HepG2 (cell line): Measurements from ENCODE around the gene CST1. TPM values are rescaled to one million over a fixed set of nuclear protein-coding genes. Genes with fewer than 3 reads are reported as not detected.

Experiments used
- ATAC-seq: fragments of 200-7000 bp; cut with Tn5 transposase; 3 replicates; pipeline ENCODE4 v1.9.1; 2020; ENCODE audit warnings: mild to moderate bottlenecking, moderate library complexity
- BruUV-seq: library from RNA; stranded (reverse); fragments of 400-500 nt; replicated peaks from 2 replicates; lab custom pipeline; 2021; lab: Mats Ljungman, UMichigan
- CTCF ChIA-PET: fragments of 300-600 bp; formaldehyde crosslinking; extraction: SDS; loops from one replicate; lab custom pipeline; 2021; ENCODE audit warnings: low total read pairs, inconsistent platforms, low intra/inter-chr PET ratio; lab: Yijun Ruan, JAX
- POLR2A ChIA-PET: fragments of 350-600 bp; sonication (Branson Sonifier 250); formaldehyde crosslinking; loops from one replicate; lab custom pipeline; 2020; ENCODE audit warnings: antibody characterized with exemption, inconsistent platforms; lab: Yijun Ruan, JAX
- DNase-seq: peaks from one replicate; pipeline ENCODE4 v3.0.0-alpha.2; 2015; ENCODE audit warnings: low spot score
- FAIRE-seq: peaks from 3 replicates; lab custom pipeline; 2011; peaks lifted over from hg19 to GRCh38; lab: Jason Lieb, UNC
- H2AFZ ChIP-seq: one replicate; pipeline ENCODE4 v1.6.1; 2011; ENCODE audit warnings: low read length, inconsistent platforms
- H3K27ac ChIP-seq: fragments of 300-600 bp; 3 replicates; pipeline ENCODE4 v1.8.0; 2011; ENCODE audit warnings: mixed run types, mild to moderate bottlenecking, mixed read lengths, low read length, inconsistent platforms; ENCODE audit not compliant: insufficient read depth; ENCODE audit errors: extremely low read length
- H3K27me3 ChIP-seq, 2 experiments: fragments of 200-600 bp in 1 of 2; 2 replicates in 1 of 2; 3 replicates in 1 of 2; pipeline versions ENCODE4 v1.6.0 to v1.8.0; 2011; ENCODE audit warnings: low read length in 2 of 2, mild to moderate bottlenecking in 2 of 2, moderate library complexity in 2 of 2, inconsistent platforms in 1 of 2; ENCODE audit not compliant: insufficient read depth in 2 of 2, control insufficient read depth in 1 of 2
- H3K36me3 ChIP-seq, 2 experiments: fragments of 200-600 bp in 1 of 2; replicated peaks in 1 of 2; 2 replicates in 1 of 2; 3 replicates in 1 of 2; pipeline versions ENCODE4 v1.5.1 to v1.8.0; 2011; ENCODE audit warnings: low read length in 2 of 2, inconsistent platforms in 1 of 2; ENCODE audit not compliant: insufficient read depth in 2 of 2, control insufficient read depth in 1 of 2
- H3K4me1 ChIP-seq: 2 replicates; pipeline ENCODE4 v1.5.1; 2012; ENCODE audit warnings: low read length, inconsistent platforms; ENCODE audit not compliant: insufficient read depth
- H3K4me2 ChIP-seq: 2 replicates; pipeline ENCODE4 v1.6.0; 2011; ENCODE audit warnings: low read depth, low read length, inconsistent platforms
- H3K4me3 ChIP-seq, 3 experiments: fragments of 200-600 bp in 1 of 3; sonication (generic), shearing (Covaris generic) in 1 of 3; replicated peaks in 1 of 3; 2 replicates each; pipeline ENCODE4 v1.5.1; 2011 to 2016; ENCODE audit warnings: low read length in 3 of 3, inconsistent platforms in 2 of 3, low read depth in 2 of 3, mild to moderate bottlenecking in 2 of 3, control low read depth in 1 of 3, mixed read lengths in 1 of 3; ENCODE audit not compliant: insufficient read depth in 1 of 3
- H3K79me2 ChIP-seq: one replicate; pipeline ENCODE4 v1.6.1; 2011; ENCODE audit warnings: low read length, inconsistent platforms; ENCODE audit not compliant: insufficient read depth
- H3K9ac ChIP-seq: 2 replicates; pipeline ENCODE4 v1.6.0; 2011; ENCODE audit warnings: mild to moderate bottlenecking, low read depth, low read length, inconsistent platforms; ENCODE audit not compliant: insufficient read depth
- H3K9me3 ChIP-seq: 2 replicates; pipeline ENCODE4 v1.5.1; 2012; ENCODE audit warnings: mild to moderate bottlenecking, low read length
- H4K20me1 ChIP-seq: 2 replicates; pipeline ENCODE4 v1.6.0; 2011; ENCODE audit warnings: inconsistent platforms, mild to moderate bottlenecking, low read length, moderate library complexity; ENCODE audit not compliant: insufficient read depth
- BCL6 ChIP-seq: IDR thresholded peaks from 2 replicates; pipeline ENCODE4 v1.6.1; 2016; ENCODE audit warnings: missing genetic modification reagents, missing compliant biosample characterization
- DNMT3B ChIP-seq: conservative IDR thresholded peaks from 2 replicates; pipeline ENCODE4 v1.6.1; 2016; ENCODE audit warnings: missing biosample characterization, control low read depth
- FUBP1 ChIP-seq: sonication (generic); formaldehyde crosslinking; IDR thresholded peaks from 2 replicates; pipeline ENCODE4 v1.5.1; 2020; ENCODE audit warnings: missing genetic modification reagents, mild to moderate bottlenecking, borderline replicate concordance
- GLMP ChIP-seq: sonication (generic); formaldehyde crosslinking; IDR thresholded peaks from 2 replicates; pipeline ENCODE4 v1.9.0; 2021; ENCODE audit warnings: missing genetic modification reagents, mild to moderate bottlenecking, borderline replicate concordance
- GZF1 ChIP-seq: sonication (generic); formaldehyde crosslinking; IDR thresholded peaks from 2 replicates; pipeline ENCODE4 v1.5.1; 2020; ENCODE audit warnings: mild to moderate bottlenecking, missing genetic modification reagents
- HNRNPL ChIP-seq: fragments of 200-400 bp; formaldehyde crosslinking; IDR thresholded peaks from 2 replicates; pipeline ENCODE4 v1.6.1; 2017; ENCODE audit warnings: mild to moderate bottlenecking, low read depth, low read length
- ISL2 ChIP-seq: sonication (generic); formaldehyde crosslinking; IDR thresholded peaks from 2 replicates; pipeline ENCODE4 v1.5.0; 2020; ENCODE audit warnings: missing genetic modification reagents
- MAFK ChIP-seq, 2 experiments: IDR thresholded peaks in 1 of 2; conservative IDR thresholded peaks in 1 of 2; 2 replicates each; pipeline ENCODE4 v1.6.1; 2011; ENCODE audit warnings: improper control_type of control experiment in 2 of 2, low read length in 2 of 2
- MYC ChIP-seq: sonication (generic); formaldehyde crosslinking; IDR thresholded peaks from 2 replicates; pipeline ENCODE4 v1.9.0; 2021; ENCODE audit warnings: missing genetic modification reagents, borderline replicate concordance
- SATB2 ChIP-seq: sonication (generic); formaldehyde crosslinking; IDR thresholded peaks from 2 replicates; pipeline ENCODE4 v1.5.0; 2020; ENCODE audit warnings: missing genetic modification reagents
- TFE3 ChIP-seq: IDR thresholded peaks from 2 replicates; pipeline ENCODE4 v1.6.1; 2016
- YY1 ChIP-seq: IDR thresholded peaks from 2 replicates; pipeline ENCODE4 v1.6.1; 2011; ENCODE audit warnings: low read length, low read depth, moderate library complexity, mild to moderate bottlenecking; ENCODE audit not compliant: insufficient read depth, insufficient replicate concordance
- ZNF703 ChIP-seq: sonication (generic); formaldehyde crosslinking; IDR thresholded peaks from 2 replicates; pipeline ENCODE4 v1.5.1; 2020; ENCODE audit warnings: missing genetic modification reagents, mild to moderate bottlenecking, moderate library complexity, borderline replicate concordance
- ZNF720 ChIP-seq: sonication (generic); formaldehyde crosslinking; IDR thresholded peaks from 2 replicates; pipeline ENCODE4 v1.4.0; 2020; ENCODE audit warnings: missing genetic modification reagents
- ZZZ3 ChIP-seq: sonication (generic); formaldehyde crosslinking; IDR thresholded peaks from 2 replicates; pipeline ENCODE4 v1.4.0; 2020; ENCODE audit warnings: missing genetic modification reagents, mild to moderate bottlenecking, borderline replicate concordance
- WGBS: methylation state at CpG from one replicate; pipeline ENCODE4 v1.1.6; 2017; ENCODE audit warnings: low lambda C conversion rate; 5-methylcytosine and 5-hydroxymethylcytosine counted together
- in situ Hi-C: cut with HindIII; loops from 2 replicates; pipeline ENCODE4 v1.10.0; 2017; ENCODE audit warnings: low pct_unique_long_range_greater_than_20kb; ENCODE audit not compliant: extremely low pct_ligation_motif_present
- intact Hi-C: fragments of 100-400 bp; cut with micrococcal nuclease; formaldehyde crosslinking; loops from one replicate; pipeline ENCODE4 v1.10.0; 2022; ENCODE audit not compliant: unreplicated experiment
- polyA plus RNA-seq, 8 experiments: library from polyadenylated mRNA; depleted of rRNA in 3 of 8; stranded (reverse) in 7 of 8; unstranded in 1 of 8; fragments of >200 nt; fragmentation: Illumina TruSeq in 4 of 8; extraction: Trizol in 4 of 8; gene quantifications; 2 replicates each; pipeline versions ENCODE4 v1.2.1 to v1.2.3, GENCODE V29; 2011 to 2016; ENCODE audit warnings: low read depth in 4 of 8, missing spikeins in 1 of 8, mixed read lengths in 1 of 8; ENCODE audit not compliant: insufficient read depth in 1 of 8
- total RNA-seq, 5 experiments: library from RNA; depleted of rRNA; stranded (reverse); fragments of >200 nt; fragmentation: Illumina TruSeq; extraction: Trizol; gene quantifications; 2 replicates each; pipeline ENCODE4 v1.2.3, GENCODE V29; 2016; ENCODE audit warnings: low read depth in 1 of 5

Gene CST1
- total and polyA plus RNA-seq, 2 of the 13 experiments (the other 11 are each of a cell fraction or from before 2014, with no cell fraction given), result 0.09 TPM; not detected in 1

- TF ChIP-seq FUBP1 (CRISPR knock-in tag) (no peak), YY1 (no peak), SATB2 (CRISPR knock-in tag) (no peak), HNRNPL (no peak), ISL2 (CRISPR knock-in tag) (no peak), MYC (no peak), ZNF703 (CRISPR knock-in tag) (no peak), ZZZ3 (CRISPR knock-in tag) (no peak), GZF1 (CRISPR knock-in tag) (no peak), GLMP (no peak), MAFK (conservative IDR thresholded peaks at IDR 0.05 in 1 of 2, IDR thresholded peaks at IDR 0.05 in 1 of 2; ENCODE audit: low read length in 2 of 2) (no peak)
Observed at GRCh38 chr20:23752019-23752418, 1.3 kb upstream of the CST1 start (continued).

- POLR2A ChIA-PET, result no interaction called here
- CTCF ChIA-PET, result no interaction called here
Observed at GRCh38 chr20:23749746-23750145, 989 bp downstream of the CST1 start.

More at GRCh38 chr20:23749746-23750145, 989 bp downstream of the CST1 start:
- no TSS peak for BruUV-seq
- Histone ChIP-seq H3K9ac (no peak overlapping the region), H2AFZ (no peak overlapping the region), H3K36me3 (no peaks in the 10 kb centered on the region), H3K27me3 (peaks cover 0 to 9% of the 10 kb centered on the region in 2 experiments; a peak in 3 of 5 replicates), H3K4me2 (no peak overlapping the region), H3K4me1 (no peaks in the 10 kb centered on the region), H3K79me2 (no peaks in the 10 kb centered on the region), H3K9me3 (no peaks in the 10 kb centered on the region), H4K20me1 (no peaks in the 10 kb centered on the region), H3K4me3 (no peak overlapping the region), H3K27ac (no peak overlapping the region)
- DNase-seq, result no peak
- ATAC-seq, result no peak; the same call in 2 of the 3 replicates
- intact Hi-C loops (no loop called here), in situ Hi-C loops (no loop called here)
- no peak for FAIRE-seq
- 23% methylated on average over 5 of the region's 5 CpGs for WGBS
- TF ChIP-seq BCL6 (no peak), ZNF720 (CRISPR knock-in tag) (no peak), TFE3 (CRISPR knock-in tag) (no peak), DNMT3B (no peak)
